ENCODE data around the gene ZCCHC7. TPM values are rescaled to one million over a fixed set of nuclear protein-coding genes. Genes with fewer than 3 reads are reported as not detected.

The ZCCHC7 gene
- total and polyA plus RNA-seq, 2 donors (not counting 3 experiments of a cell fraction or from before 2014, with no cell fraction given), result 7.4 to 14.8 TPM

- FAIRE-seq (no peak), DNase-seq (ENCODE audit: low read depth, low spot score) (no peak)
- BruUV-seq (replicated peaks), result no TSS peak
- no peaks in the 10 kb centered on the region for H3K4me1 ChIP-seq (ENCODE audit: control insufficient read depth, extremely low read depth, insufficient read depth, low read length)
- dilution Hi-C loops (cut with MboI; ENCODE audit: extremely low pct_ligation_motif_present, low sequenced_read_pairs) (no loop called here), intact Hi-C loops (cut with micrococcal nuclease) (no loop called here)
- H3K27me3 ChIP-seq (ENCODE audit: control insufficient read depth in 2 of 2, insufficient read depth in 2 of 2, low read length in 2 of 2), result no peaks in the 10 kb centered on the region
- H3K36me3 ChIP-seq (ENCODE audit: control insufficient read depth in 2 of 2, extremely low read depth in 1 of 2, insufficient read depth in 2 of 2, low read length in 2 of 2), result no peaks in the 10 kb centered on the region
- no peak overlapping the region for H3K4me2 ChIP-seq (ENCODE audit: insufficient read depth, low read length)
- H3K9me1 ChIP-seq (replicated peaks; ENCODE audit: control insufficient read depth, extremely low read depth, insufficient read depth, low read length), result no peaks in the 10 kb centered on the region
- peaks cover 2% of the 10 kb centered on the region for H4K20me1 ChIP-seq (replicated peaks; ENCODE audit: control insufficient read depth, extremely low read depth, insufficient read depth, low read length)
- no peak overlapping the region for H2AFZ ChIP-seq (ENCODE audit: low read depth, low read length)
- H3K9me3 ChIP-seq (replicated peaks; ENCODE audit: control insufficient read depth, insufficient read depth, low read length), result no peaks in the 10 kb centered on the region
- POLR2A ChIA-PET, result no interaction called here
- H3K9ac ChIP-seq (replicated peaks; ENCODE audit: extremely low read depth, insufficient read depth, low read length), result no peak overlapping the region
- no peak overlapping the region for H3K4me3 ChIP-seq (replicated peaks in 1 of 3; ENCODE audit: insufficient read depth in 1 of 3, low read depth in 1 of 3, low read length in 3 of 3)
- no peaks in the 10 kb centered on the region for H3K79me2 ChIP-seq (ENCODE audit: control insufficient read depth, insufficient read depth, low read length)
- CTCF ChIA-PET, result interaction anchor here (0.7 to 2.2 kb wide), 5 partner anchors 12 to 39 kb away, joined by 3 to 9 read pairs (median 3); no protein-coding TSS in a partner anchor
- TF ChIP-seq CTCF (IDR thresholded peaks at IDR 0.05; ENCODE audit: extremely low read depth in 1 of 2, insufficient read depth in 1 of 2, low read depth in 1 of 2, low read length in 2 of 2), result no peak
- no peak for TF ChIP-seq GATA2 (IDR thresholded peaks at IDR 0.05; ENCODE audit: insufficient read depth, insufficient read length, low read depth, low read length)
- no peak overlapping the region for H3K27ac ChIP-seq (ENCODE audit: insufficient read depth, low read depth, low read length)
Observed at GRCh38 chr9:37241340-37241739, 121.0 kb downstream of the ZCCHC7 start.

GRCh38 chr9:37242089-37242488 lies 121.7 kb downstream of the ZCCHC7 start:
- Histone ChIP-seq H3K79me2 (ENCODE audit: control insufficient read depth, insufficient read depth, low read length) (no peaks in the 10 kb centered on the region), H3K4me1 (ENCODE audit: control insufficient read depth, extremely low read depth, insufficient read depth, low read length) (no peaks in the 10 kb centered on the region), H2AFZ (ENCODE audit: low read depth, low read length) (no peak overlapping the region), H3K4me3 (replicated peaks in 1 of 3; ENCODE audit: insufficient read depth in 1 of 3, low read depth in 1 of 3, low read length in 3 of 3) (no peak overlapping the region), H3K9me3 (replicated peaks; ENCODE audit: control insufficient read depth, insufficient read depth, low read length) (no peaks in the 10 kb centered on the region), H3K9me1 (replicated peaks; ENCODE audit: control insufficient read depth, extremely low read depth, insufficient read depth, low read length) (no peaks in the 10 kb centered on the region), H3K4me2 (ENCODE audit: insufficient read depth, low read length) (no peak overlapping the region), H3K27ac (ENCODE audit: insufficient read depth, low read depth, low read length) (no peak overlapping the region), H4K20me1 (replicated peaks; ENCODE audit: control insufficient read depth, extremely low read depth, insufficient read depth, low read length) (peaks cover 2% of the 10 kb centered on the region), H3K36me3 (ENCODE audit: control insufficient read depth in 2 of 2, extremely low read depth in 1 of 2, insufficient read depth in 2 of 2, low read length in 2 of 2) (no peaks in the 10 kb centered on the region), H3K9ac (replicated peaks; ENCODE audit: extremely low read depth, insufficient read depth, low read length) (no peak overlapping the region), H3K27me3 (ENCODE audit: control insufficient read depth in 2 of 2, insufficient read depth in 2 of 2, low read length in 2 of 2) (no peaks in the 10 kb centered on the region)
- BruUV-seq (replicated peaks), result no TSS peak
- intact Hi-C loops (cut with micrococcal nuclease) (no loop called here), dilution Hi-C loops (cut with MboI; ENCODE audit: extremely low pct_ligation_motif_present, low sequenced_read_pairs) (no loop called here)
- ChIA-PET POLR2A (no interaction called here), CTCF (interaction anchor here (1.2 to 2.2 kb wide), 2 partner anchors 11 to 72 kb away, joined by 3 to 9 read pairs; no protein-coding TSS in a partner anchor)
- FAIRE-seq, result no peak
- no peak for DNase-seq (ENCODE audit: low read depth, low spot score)
- TF ChIP-seq POLR2A (IDR thresholded peaks at IDR 0.05; ENCODE audit: low read depth, low read length) (no peak), EZH2 (IDR thresholded peaks at IDR 0.05; ENCODE audit: borderline replicate concordance, low read depth, low read length, severe bottlenecking) (no peak), JUN (IDR thresholded peaks at IDR 0.05; ENCODE audit: borderline replicate concordance, insufficient read depth, insufficient read length, low read depth) (no peak), GATA2 (IDR thresholded peaks at IDR 0.05; ENCODE audit: insufficient read depth, insufficient read length, low read depth, low read length) (no peak), MAX (IDR thresholded peaks at IDR 0.05; ENCODE audit: insufficient read depth, insufficient read length) (no peak), CTCF (IDR thresholded peaks at IDR 0.05; ENCODE audit: extremely low read depth in 1 of 2, insufficient read depth in 1 of 2, low read depth in 1 of 2, low read length in 2 of 2) (no peak), POLR2AphosphoS5 (IDR thresholded peaks at IDR 0.05; ENCODE audit: insufficient read depth, low read depth, low read length) (no peak), MYC (IDR thresholded peaks at IDR 0.05; ENCODE audit: low read depth, low read length) (no peak), FOS (IDR thresholded peaks at IDR 0.05; ENCODE audit: borderline replicate concordance, insufficient read depth, low read length) (no peak)
